ENCODE results near the gene SLC22A23.

The SLC22A23 gene

GRCh38 chr6:3471711-3472110, 14.9 kb upstream of the SLC22A23 start:
- DNase-seq (ENCODE audit: low spot score) (no peak), FAIRE-seq (no peak)

- DNase-seq (ENCODE audit: low spot score) (no peak), FAIRE-seq (no peak)
Measured at GRCh38 chr6:3471286-3471685, 14.4 kb upstream of the SLC22A23 start.

GRCh38 chr6:3468585-3468984, 11.7 kb upstream of the SLC22A23 start:
- FAIRE-seq, result no peak
- DNase-seq (ENCODE audit: low spot score), result no peak

- DNase-seq (ENCODE audit: low spot score) (no peak), FAIRE-seq (no peak)
Measured at GRCh38 chr6:3467996-3468395, 11.1 kb upstream of the SLC22A23 start.

- FAIRE-seq (no peak), DNase-seq (ENCODE audit: low spot score) (no peak)
Measured at GRCh38 chr6:3466488-3467219, 9.8 kb upstream of the SLC22A23 start.

GRCh38 chr6:3460253-3460652, 3.4 kb upstream of the SLC22A23 start:
- no peak for DNase-seq (ENCODE audit: low spot score)
- no peak for FAIRE-seq

- FAIRE-seq (no peak), DNase-seq (ENCODE audit: low spot score) (no peak)
Measured at GRCh38 chr6:3458706-3459421, 2.0 kb upstream of the SLC22A23 start.

- FAIRE-seq, result no peak
- no peak for DNase-seq (ENCODE audit: low spot score)
Measured at GRCh38 chr6:3457710-3458602, 1.1 kb upstream of the SLC22A23 start.

GRCh38 chr6:3456395-3456897, 404 bp downstream of the SLC22A23 start:
- DNase-seq (ENCODE audit: low spot score), result no peak

GRCh38 chr6:3455569-3456394, 1.1 kb downstream of the SLC22A23 start:
- DNase-seq (ENCODE audit: low spot score), result no peak
- no peak for FAIRE-seq

More at GRCh38 chr6:3456395-3456897, 404 bp downstream of the SLC22A23 start:
- FAIRE-seq, result no peak

GRCh38 chr6:3455147-3455568, 1.7 kb downstream of the SLC22A23 start:
- DNase-seq (ENCODE audit: low spot score) (no peak), FAIRE-seq (no peak)

- FAIRE-seq (no peak), DNase-seq (ENCODE audit: low spot score) (no peak)
Measured at GRCh38 chr6:3454273-3455010, 2.4 kb downstream of the SLC22A23 start.

- DNase-seq (ENCODE audit: low spot score) (no peak), FAIRE-seq (no peak)
Measured at GRCh38 chr6:3453413-3454272, 3.2 kb downstream of the SLC22A23 start.

- DNase-seq (ENCODE audit: low spot score), result no peak
- FAIRE-seq, result no peak
Measured at GRCh38 chr6:3451498-3451897, 5.4 kb downstream of the SLC22A23 start.

GRCh38 chr6:3450888-3451287, 6.0 kb downstream of the SLC22A23 start:
- FAIRE-seq (no peak), DNase-seq (ENCODE audit: low spot score) (no peak)

- FAIRE-seq, result no peak
- DNase-seq (ENCODE audit: low spot score), result no peak
Measured at GRCh38 chr6:3449750-3450305, 7.0 kb downstream of the SLC22A23 start.

GRCh38 chr6:3449321-3449720, 7.5 kb downstream of the SLC22A23 start:
- DNase-seq (ENCODE audit: low spot score) (no peak), FAIRE-seq (no peak)

GRCh38 chr6:3447005-3447404, 9.8 kb downstream of the SLC22A23 start:
- DNase-seq (ENCODE audit: low spot score) (no peak), FAIRE-seq (no peak)

- FAIRE-seq, result no peak
Measured at GRCh38 chr6:3446184-3446583, 10.7 kb downstream of the SLC22A23 start.

More at GRCh38 chr6:3446184-3446583, 10.7 kb downstream of the SLC22A23 start:
- DNase-seq (ENCODE audit: low spot score), result no peak

Measured in RCC 7860 (cell line).